Hematopoietic multipotent progenitor cell treated with erythropoietin and hydrocortisone succinate and interleukin-3 and kit ligand, for 4 days (in vitro differentiated cells): ENCODE measurements around the gene PCNX4.

Source experiments
- DNase-seq: peaks from one replicate; pipeline ENCODE4 v3.0.0-alpha.2; 2015

PCNX4 gene

GRCh38 chr14:60210703-60211102, 119.0 kb downstream of the PCNX4 start:
- DNase-seq = no peak

GRCh38 chr14:60211153-60211552, 119.4 kb downstream of the PCNX4 start:
- DNase-seq = no peak

GRCh38 chr14:60212503-60213371, 121.0 kb downstream of the PCNX4 start:
- no peak for DNase-seq

- no peak for DNase-seq
Observed at GRCh38 chr14:60214003-60214402, 122.3 kb downstream of the PCNX4 start.

GRCh38 chr14:60214415-60215126, 122.8 kb downstream of the PCNX4 start:
- no peak for DNase-seq

GRCh38 chr14:60215127-60215444, 123.4 kb downstream of the PCNX4 start:
- no peak for DNase-seq

- DNase-seq = no peak
Observed at GRCh38 chr14:60215520-60216420, 124.0 kb downstream of the PCNX4 start.

GRCh38 chr14:60217713-60218112, 126.0 kb downstream of the PCNX4 start:
- DNase-seq = no peak
